SKM-1 treated with dmso at 0.1 percent for 144 hours (cell line): ENCODE data around the gene THSD8.
A peak's percentile ranks its signal among the peaks of the same experiment; 100 is the strongest.
"Not testable (repeated sequence)": the region's sequence is repeated elsewhere in the genome, so short reads cannot be mapped to it uniquely, and the experiment has no call there.

Experiments used
- DNase-seq: peaks from one replicate; lab custom pipeline; 2025; ENCODE audit not compliant: unreplicated experiment; lab: John Stamatoyannopoulos, UW

THSD8 gene

DNA sequence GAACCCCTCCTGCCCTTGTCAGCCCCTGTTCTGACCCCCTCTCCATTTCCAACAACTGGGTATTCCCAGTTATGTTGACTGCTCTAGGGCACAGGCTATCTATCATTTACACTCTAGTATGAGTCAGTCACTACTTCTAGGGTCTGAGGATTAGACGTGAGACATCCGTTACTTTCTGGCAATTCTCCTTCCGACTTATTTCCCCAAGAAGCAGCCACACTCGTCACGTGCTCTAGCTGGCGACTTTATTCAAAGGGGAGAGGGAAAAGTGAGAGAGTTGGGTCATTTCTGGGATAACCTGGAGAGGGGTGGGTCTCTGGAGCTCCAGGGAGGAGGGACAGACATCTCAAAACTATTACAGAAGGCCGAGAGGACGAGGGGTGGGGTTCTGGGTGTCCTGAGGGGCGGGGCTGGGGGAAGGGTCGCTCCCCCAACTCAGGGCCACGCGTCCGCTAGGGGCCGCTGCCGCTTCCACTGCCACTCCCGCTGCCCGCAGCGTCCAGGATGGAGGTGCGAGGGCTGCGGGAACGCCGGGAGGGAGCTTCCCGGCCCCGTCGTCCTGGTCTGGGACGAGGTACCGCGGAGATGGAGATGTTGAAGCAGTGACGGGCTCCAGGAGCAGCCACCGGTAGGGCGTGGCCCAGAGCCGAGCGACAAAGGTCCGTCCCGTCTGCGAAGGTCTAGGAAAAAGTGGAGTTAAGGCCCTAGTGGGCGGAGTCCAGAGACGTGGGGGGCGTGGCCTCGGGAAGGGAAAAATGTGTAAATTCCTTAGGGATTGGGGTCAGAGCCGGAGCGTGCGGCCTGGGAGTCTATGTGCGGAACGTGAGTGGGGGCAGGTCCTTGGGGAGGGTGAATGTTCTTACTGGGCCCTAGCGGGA lies 23.6 kb downstream of the THSD8 start:
- peak; percentile 21 for DNase-seq

DNA sequence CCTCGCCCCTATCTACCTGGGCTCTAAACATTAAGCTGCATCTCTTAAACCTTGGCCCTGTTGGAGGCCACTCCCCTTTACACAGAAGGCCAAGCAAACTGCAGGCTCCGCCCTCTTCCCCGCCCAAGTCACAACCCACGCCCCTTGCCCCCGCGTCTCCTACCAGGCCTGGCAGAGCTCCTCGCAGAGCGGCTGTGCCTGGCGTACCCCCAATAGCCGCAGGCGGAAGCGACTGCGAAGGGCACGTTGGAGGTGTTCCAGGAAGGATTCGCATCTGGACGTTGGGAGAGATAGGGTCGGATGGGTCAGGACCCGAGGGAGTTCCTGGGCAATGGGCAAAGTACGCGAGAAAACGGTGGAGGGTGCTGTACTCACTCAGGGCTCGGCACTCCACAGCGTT lies 26.6 kb downstream of the THSD8 start:
- DNase-seq = no peak

DNA sequence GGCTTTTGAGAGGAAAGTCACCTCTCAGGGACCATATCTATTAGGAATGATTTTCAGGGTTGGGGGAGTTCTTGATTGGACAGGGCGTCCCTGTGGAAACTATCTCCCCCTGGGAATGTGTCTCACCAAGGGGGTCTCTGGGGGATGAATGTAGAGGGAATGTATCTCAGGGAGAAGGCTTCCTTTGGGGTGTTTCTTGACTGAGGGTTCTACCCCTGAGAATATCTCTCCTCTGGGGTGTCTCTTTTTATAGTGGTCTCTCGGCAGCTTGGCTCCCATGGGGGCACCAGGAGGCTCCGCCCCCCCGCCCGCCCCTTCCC lies 31.5 kb downstream of the THSD8 start:
- DNase-seq = no peak

GRCh38 chr19:12833738-12834565 lies 32.1 kb downstream of the THSD8 start:
- no peak for DNase-seq

DNA sequence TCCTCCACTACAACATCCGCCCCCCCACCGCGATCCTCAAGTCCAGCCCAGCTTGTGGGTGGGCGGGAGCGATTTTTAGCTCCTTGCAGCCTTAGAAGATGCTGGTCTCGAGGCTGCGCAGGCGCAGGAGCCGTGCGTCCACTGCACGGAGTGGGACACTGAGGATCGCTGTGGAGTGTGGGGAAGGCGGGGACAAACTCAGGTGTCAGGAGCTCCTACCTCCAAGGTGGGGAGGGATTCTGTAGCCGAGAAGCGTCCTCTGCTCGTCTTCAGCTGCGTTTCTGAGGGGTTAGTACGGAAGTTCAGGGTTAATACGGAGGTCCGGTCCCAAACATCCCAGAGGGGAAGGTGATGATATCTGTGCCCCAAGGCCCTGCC lies 32.7 kb downstream of the THSD8 start, which contains the start of gene RTBDN:
Gene RTBDN, minus strand, starts transcription at position 14 of the 378 bp plus-strand sequence. CDS start 4,600 bp downstream, outside the sequence.
- no peak for DNase-seq

DNA sequence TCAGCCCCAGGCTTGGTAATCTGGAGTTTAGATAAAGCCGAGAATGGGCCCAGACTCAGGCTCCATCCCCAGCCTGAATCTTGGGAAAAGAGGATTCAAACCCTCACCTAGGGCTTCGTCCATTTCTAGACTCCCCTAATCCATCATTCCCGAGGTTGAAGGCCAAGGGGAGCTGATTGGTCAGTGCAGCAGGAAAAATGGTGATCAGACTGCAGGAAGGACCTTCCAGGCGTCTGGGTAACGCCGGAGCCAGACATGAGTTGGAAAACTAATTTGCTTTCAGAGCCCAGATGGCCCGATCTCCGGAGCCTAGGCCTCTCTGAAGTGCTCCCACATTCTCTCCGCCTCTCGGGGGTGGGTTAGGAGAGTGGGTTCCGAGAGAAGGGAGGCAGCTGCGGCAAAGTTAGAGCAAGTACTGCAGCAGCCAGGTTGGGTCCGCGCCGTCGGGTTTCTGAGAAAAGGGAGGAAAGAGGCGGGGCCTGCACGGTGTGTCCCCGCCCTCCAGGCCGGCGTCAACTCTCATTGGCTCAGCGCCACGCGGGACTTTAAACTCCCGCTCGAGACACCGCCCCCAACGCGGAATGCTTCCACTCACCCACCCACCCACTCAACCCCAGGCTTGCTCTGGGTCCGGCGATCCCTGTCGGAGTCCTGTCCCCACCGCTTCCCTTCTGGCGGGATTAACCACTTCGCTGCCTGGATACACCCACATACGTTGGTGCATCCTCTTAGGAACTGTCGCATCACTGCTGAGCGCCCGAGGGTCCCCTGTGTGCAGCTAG lies 33.3 kb downstream of the THSD8 start:
- no peak for DNase-seq

GRCh38 chr19:12836529-12836863 lies 34.6 kb downstream of the THSD8 start:
- no peak for DNase-seq

- DNase-seq = no peak
These were observed 35.4 kb downstream of the THSD8 start for GRCh38 chr19:12837225-12837624.

DNA sequence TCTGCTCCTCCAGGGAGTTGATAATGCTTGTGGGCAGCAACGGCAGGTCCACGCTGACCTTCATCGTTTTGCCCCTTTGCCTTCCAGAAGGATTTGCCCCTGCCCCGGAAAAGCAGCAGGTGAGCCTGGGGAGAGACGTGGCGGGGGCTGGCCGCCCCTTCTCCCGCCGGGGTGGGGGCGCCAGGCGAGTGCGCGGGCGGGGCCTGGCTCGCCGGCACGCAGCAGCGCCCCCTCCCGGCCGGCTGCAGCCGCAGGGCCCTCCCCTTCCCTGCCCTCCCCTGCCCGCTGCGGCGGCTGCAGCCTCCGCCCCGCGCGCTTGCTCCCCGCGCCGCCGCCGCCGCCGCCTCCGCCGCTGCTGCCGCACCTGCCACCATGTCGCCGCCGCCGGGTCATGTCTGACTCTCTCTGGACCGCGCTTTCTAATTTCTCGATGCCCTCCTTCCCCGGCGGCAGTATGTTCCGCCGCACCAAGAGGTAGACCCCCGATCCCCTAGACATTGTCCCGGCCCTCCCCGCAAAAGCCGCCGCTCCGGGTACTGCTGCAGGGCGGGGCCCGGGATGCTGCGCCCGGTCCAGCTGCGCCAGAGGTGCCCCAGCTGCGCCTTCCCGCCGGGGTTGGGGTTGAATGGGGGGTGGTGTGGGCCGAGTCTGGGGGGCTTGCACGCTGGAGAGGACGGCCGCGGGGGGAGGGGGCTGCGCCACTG lies 36.5 kb downstream of the THSD8 start, which contains the start of gene MAST1:
Gene MAST1, plus strand, starts transcription at position 334 of the 704 bp plus-strand sequence. Its CDS starts 58 bp downstream, at position 392.
- DNase-seq = peak; percentile 47

GRCh38 chr19:12838886-12839756 lies 37.3 kb downstream of the THSD8 start:
- DNase-seq = no peak

GRCh38 chr19:12840091-12841079 lies 38.5 kb downstream of the THSD8 start:
- peak; percentile 71 for DNase-seq

DNA sequence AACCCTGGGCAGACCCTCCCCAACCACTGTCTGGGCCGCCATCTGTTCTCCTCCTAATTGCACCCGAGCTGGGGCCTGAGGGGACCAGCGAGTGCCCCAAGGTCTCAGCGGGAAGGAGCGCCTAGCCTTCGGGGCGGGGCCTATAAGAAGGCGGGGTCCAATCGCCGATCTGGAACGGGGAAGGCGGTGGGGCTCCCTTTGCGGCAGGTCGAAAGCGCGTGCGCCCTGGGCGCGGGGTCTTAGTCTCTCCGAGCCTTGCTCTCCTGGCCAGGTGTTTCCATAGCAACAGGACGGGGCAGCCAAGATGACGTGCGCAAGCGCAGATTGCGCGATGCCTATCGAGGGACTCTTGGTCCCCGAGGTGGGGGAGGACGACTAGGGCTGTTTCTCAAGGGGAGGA lies 39.2 kb downstream of the THSD8 start:
- no peak for DNase-seq

GRCh38 chr19:12842511-12842910 lies 40.6 kb downstream of the THSD8 start:
- DNase-seq = no peak

- DNase-seq = no peak
These were observed 41.5 kb downstream of the THSD8 start for GRCh38 chr19:12843328-12843727.

DNA sequence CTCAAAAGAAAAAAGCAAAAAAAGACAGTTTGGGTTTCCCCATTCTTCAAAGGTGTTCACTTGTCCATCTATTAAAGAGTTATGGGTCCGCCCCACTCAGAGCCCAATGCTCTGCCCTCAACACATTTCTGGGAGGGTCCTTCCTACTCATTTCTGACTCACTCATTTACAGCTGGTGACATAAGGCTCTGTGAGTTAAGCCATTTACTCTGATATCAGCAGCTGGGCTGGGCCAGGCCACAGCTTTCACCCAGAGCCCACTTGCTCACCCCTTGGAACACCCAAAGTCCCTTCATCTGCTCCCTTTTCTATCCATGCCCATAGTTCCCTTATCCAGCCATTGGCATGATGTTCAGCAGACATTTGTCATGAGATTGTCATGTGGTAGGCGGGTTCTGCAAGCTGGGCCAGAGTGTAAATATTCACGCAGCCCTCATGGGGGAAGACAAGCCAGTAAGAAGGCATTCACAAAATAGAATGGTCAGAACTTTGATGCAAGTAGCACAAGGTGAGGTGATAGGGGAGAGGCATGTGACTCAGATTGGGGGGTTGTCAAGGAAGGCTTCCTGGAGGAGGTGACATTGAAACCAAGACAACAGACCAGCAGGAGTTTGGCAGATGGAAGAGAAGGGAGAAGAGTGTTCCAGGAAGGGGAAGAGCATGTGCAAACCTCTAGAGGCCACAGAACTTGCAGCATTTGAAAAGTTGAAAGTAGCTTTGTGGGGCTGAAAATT lies 42.3 kb downstream of the THSD8 start:
- no peak for DNase-seq

DNA sequence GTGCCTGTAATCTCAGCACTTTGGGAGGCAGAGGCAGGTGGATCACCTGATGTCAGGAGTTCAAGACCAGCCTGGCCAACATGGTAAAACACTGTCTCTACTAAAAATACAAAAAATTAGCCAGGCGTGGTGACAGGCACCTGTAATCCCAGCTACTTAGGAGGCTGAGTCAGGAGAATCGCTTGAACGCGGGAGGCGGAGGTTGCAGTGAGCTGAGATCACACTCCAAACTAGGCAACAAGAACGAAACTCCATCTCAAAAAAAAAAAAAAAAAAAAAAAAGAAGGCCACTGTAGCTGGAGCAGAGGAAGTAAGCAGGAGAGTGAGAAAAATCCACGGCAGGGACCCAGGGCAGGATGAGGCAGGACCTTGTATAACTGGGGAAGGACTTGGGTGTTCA lies 44.7 kb downstream of the THSD8 start:
- not testable (repeated sequence) for DNase-seq

- peak; percentile 79 for DNase-seq
These were observed 45.6 kb downstream of the THSD8 start for GRCh38 chr19:12847159-12848139.
